ENCODE data around the gene RFXANK.
A peak's percentile ranks its signal among the peaks of the same experiment; 100 is the strongest.

The RFXANK gene

DNA sequence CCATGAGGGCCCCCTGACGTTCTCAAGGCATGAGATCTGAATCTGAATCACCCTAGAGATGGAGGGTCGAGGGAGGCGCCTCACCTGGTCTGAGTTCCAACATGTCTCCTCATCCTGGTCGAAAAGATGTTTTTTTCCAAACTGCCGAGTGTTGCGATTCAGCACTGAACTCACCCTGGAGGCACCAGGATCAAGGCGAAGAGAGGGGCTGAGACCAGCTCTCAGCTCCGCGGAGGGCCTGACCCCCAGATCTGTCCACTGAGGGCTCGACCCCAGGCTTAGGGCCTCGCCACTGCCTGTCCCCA lies 10.6 kb downstream of the RFXANK start:
- H3K9me3 ChIP-seq (ENCODE audit: insufficient read depth, low read length, severe bottlenecking) = no peaks in the 10 kb centered on the region
- peak overlapping the region; percentile 86 for H3K9ac ChIP-seq (ENCODE audit: low read depth, low read length)
- peaks cover 26% of the 10 kb centered on the region for H3K4me1 ChIP-seq (ENCODE audit: insufficient read depth, low read length)
- H3K4me2 ChIP-seq (ENCODE audit: insufficient read depth, low read length) = peak overlapping the region; percentile 87
- H3K4me3 ChIP-seq (ENCODE audit: low read depth in 1 of 2, low read length in 2 of 2) = peak overlapping the region; percentile 97 to 99
- peak overlapping the region; percentile 92 for H3K27ac ChIP-seq (ENCODE audit: low read length)
- H3K27me3 ChIP-seq (ENCODE audit: insufficient read depth, low read length, poor library complexity) = no peaks in the 10 kb centered on the region
- ATAC-seq (ENCODE audit: insufficient read depth, low read depth) (no peak; the same call in 1 of the 3 replicates), DNase-seq (no peak)
- no peak for TF ChIP-seq CTCF (IDR thresholded peaks at IDR 0.05; ENCODE audit: borderline replicate concordance, extremely low read depth, low read length, poor library complexity, severe bottlenecking)
- TF ChIP-seq EZH2 (IDR thresholded peaks at IDR 0.05; ENCODE audit: borderline replicate concordance, low read depth, low read length, severe bottlenecking) = no peak
- 0 out of 2 replicates have a peak, but pooled peaks cover 3% of the 10 kb centered on the region for H4K20me1 ChIP-seq (ENCODE audit: insufficient read depth, low read length)
- H3K36me3 ChIP-seq (ENCODE audit: insufficient read depth, low read length) = peaks cover 37% of the 10 kb centered on the region
- H2AFZ ChIP-seq (ENCODE audit: low read depth, low read length) = peak overlapping the region; percentile 97
- peaks cover 21% of the 10 kb centered on the region for H3K79me2 ChIP-seq (ENCODE audit: insufficient read depth, low read length)

DNA sequence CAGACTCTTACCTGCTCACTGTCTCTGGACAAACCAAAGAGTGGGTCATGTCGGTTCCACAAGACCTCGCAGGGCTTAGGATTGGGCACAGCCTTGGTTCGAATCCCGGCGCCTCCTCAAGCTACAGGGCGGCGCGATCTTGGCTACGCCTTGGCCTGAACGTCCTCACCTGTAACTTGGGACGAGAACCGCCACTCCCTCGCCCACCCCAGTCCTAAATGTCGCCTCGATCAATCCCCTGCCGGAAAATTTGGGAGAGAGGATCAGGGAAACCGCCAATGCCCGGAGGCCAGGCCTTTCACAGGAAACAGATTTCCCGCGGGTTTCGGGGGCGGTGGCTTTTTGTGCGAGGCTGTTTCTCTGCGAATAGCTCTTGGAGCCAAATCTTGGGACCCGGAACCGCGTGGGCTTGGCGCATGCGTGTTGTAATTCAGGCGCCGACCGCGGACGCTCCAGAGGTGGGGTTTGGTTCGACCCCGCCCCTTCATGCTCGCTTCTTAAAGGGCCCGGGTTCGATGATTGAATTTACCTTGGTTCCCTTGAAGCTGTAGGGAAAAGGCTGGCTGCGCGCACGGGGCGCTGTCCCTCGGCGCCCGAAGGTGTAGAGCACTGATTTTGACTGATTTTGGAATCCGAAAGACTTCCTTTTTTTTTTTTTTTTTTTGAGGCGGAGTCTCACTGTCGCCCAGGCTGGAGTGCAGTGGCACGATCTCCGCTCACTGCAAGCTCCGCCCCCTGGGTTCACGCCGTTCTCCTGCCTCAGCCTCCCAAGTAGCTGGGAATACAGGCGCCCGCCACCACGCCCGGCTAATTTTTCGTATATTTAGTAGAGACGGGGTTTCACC lies 11.2 kb downstream of the RFXANK start, which contains the start of gene NR2C2AP:
TSS of gene NR2C2AP (minus strand) at position 403 of the 845 bp plus-strand sequence. CDS start at position 49, 354 bp downstream.
- Histone ChIP-seq H3K4me3 (ENCODE audit: low read depth in 1 of 2, low read length in 2 of 2) (peak within 1 kb of the TSS; percentile 97 to 99), H3K9me3 (ENCODE audit: insufficient read depth, low read length, severe bottlenecking) (no peaks in the 10 kb centered on the region), H3K79me2 (ENCODE audit: insufficient read depth, low read length) (peaks cover 21% of the 10 kb centered on the region), H3K36me3 (ENCODE audit: insufficient read depth, low read length) (peaks cover 33% of the 10 kb centered on the region), H3K4me1 (ENCODE audit: insufficient read depth, low read length) (peaks cover 26% of the 10 kb centered on the region), H2AFZ (ENCODE audit: low read depth, low read length) (peak within 1 kb of the TSS; percentile 97), H3K4me2 (ENCODE audit: insufficient read depth, low read length) (peak within 1 kb of the TSS; percentile 87), H3K27ac (ENCODE audit: low read length) (peak within 1 kb of the TSS; percentile 92), H4K20me1 (ENCODE audit: insufficient read depth, low read length) (0 out of 2 replicates have a peak, but pooled peaks cover 3% of the 10 kb centered on the region), H3K9ac (ENCODE audit: low read depth, low read length) (peak within 1 kb of the TSS; percentile 86), H3K27me3 (ENCODE audit: insufficient read depth, low read length, poor library complexity) (no peaks in the 10 kb centered on the region)
- TF ChIP-seq CTCF (IDR thresholded peaks at IDR 0.05; ENCODE audit: borderline replicate concordance, extremely low read depth, low read length, poor library complexity, severe bottlenecking) (no peak), EZH2 (IDR thresholded peaks at IDR 0.05; ENCODE audit: borderline replicate concordance, low read depth, low read length, severe bottlenecking) (no peak)
- DNase-seq = peak; percentile 94
- ATAC-seq (ENCODE audit: insufficient read depth, low read depth) = peak; percentile 91

DNA sequence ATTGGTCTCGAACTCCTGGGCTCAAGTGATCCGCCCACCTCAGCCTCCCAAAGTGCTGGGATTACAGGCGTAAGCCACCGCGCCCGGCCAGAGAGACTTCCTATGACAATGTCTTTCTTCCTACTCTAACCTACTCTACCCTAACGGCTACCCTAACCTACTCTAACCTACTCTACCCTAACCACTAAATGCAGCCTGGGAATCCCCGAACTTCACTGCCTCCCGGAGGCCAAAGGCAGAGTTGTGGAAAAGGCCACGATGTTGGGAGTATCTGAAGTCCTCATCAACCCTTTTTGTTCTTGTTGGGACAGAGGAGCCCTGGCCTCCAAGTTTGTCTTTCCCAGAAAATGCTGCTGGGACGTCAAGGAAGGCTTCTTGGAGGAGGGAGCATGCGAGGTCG lies 12.1 kb downstream of the RFXANK start:
- Histone ChIP-seq H3K36me3 (ENCODE audit: insufficient read depth, low read length) (peaks cover 24% of the 10 kb centered on the region), H3K27ac (ENCODE audit: low read length) (no peak overlapping the region), H3K4me2 (ENCODE audit: insufficient read depth, low read length) (no peak overlapping the region; the same call in 1 of the 2 replicates), H3K9ac (ENCODE audit: low read depth, low read length) (no peak overlapping the region), H3K4me1 (ENCODE audit: insufficient read depth, low read length) (peaks cover 26% of the 10 kb centered on the region), H3K27me3 (ENCODE audit: insufficient read depth, low read length, poor library complexity) (no peaks in the 10 kb centered on the region), H4K20me1 (ENCODE audit: insufficient read depth, low read length) (0 out of 2 replicates have a peak, but pooled peaks cover 3% of the 10 kb centered on the region), H2AFZ (ENCODE audit: low read depth, low read length) (no peak overlapping the region), H3K4me3 (ENCODE audit: low read depth in 1 of 2, low read length in 2 of 2) (no peak overlapping the region), H3K9me3 (ENCODE audit: insufficient read depth, low read length, severe bottlenecking) (no peaks in the 10 kb centered on the region), H3K79me2 (ENCODE audit: insufficient read depth, low read length) (peaks cover 21% of the 10 kb centered on the region)
- TF ChIP-seq CTCF (IDR thresholded peaks at IDR 0.05; ENCODE audit: borderline replicate concordance, extremely low read depth, low read length, poor library complexity, severe bottlenecking) (peak; percentile 12), EZH2 (IDR thresholded peaks at IDR 0.05; ENCODE audit: borderline replicate concordance, low read depth, low read length, severe bottlenecking) (no peak)
- DNase-seq = no peak
- ATAC-seq (ENCODE audit: insufficient read depth, low read depth) = no peak
